ENCODE measurements around the gene DPF3. TPM values are rescaled to one million over a fixed set of nuclear protein-coding genes. Genes with fewer than 3 reads are reported as not detected.

The DPF3 gene
- total and polyA plus RNA-seq, 11 donors, result 13.5 to 53.8 (median 37.0) TPM

DNA sequence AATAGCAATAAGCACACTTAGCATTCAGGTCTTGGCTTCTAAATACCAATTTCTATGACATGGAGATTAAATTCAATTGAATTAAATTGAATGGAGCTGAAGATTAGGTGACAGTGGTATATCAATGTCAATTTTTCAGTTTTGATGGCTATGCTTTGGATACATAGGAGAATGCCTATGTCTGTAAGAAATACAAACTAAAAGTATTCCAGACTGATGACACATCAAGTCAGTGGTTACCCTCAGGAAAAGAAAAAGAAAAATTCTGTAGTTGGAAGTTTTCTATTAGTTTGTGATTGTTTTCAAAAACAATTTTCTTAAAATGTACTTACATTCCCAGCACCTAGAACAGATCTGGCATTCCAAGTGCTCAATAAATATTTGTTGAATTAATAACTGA lies 27.5 kb upstream of the DPF3 start:
- Histone ChIP-seq H3K9me3 (no peaks in the 10 kb centered on the region), H3K4me3 (no peak overlapping the region), H3K27me3 (no peaks in the 10 kb centered on the region), H3K27ac (no peak overlapping the region), H3K4me1 (peaks cover 0 to 11% (median 0%) of the 10 kb centered on the region in 12 donors), H3K36me3 (no peaks in the 10 kb centered on the region)
- intact Hi-C loops (cut with DNase I), result no loop called here
- TF ChIP-seq, protein P1, sequence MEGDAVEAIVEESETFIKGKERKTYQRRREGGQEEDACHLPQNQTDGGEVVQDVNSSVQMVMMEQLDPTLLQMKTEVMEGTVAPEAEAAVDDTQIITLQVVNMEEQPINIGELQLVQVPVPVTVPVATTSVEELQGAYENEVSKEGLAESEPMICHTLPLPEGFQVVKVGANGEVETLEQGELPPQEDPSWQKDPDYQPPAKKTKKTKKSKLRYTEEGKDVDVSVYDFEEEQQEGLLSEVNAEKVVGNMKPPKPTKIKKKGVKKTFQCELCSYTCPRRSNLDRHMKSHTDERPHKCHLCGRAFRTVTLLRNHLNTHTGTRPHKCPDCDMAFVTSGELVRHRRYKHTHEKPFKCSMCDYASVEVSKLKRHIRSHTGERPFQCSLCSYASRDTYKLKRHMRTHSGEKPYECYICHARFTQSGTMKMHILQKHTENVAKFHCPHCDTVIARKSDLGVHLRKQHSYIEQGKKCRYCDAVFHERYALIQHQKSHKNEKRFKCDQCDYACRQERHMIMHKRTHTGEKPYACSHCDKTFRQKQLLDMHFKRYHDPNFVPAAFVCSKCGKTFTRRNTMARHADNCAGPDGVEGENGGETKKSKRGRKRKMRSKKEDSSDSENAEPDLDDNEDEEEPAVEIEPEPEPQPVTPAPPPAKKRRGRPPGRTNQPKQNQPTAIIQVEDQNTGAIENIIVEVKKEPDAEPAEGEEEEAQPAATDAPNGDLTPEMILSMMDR (IDR thresholded peaks at IDR 0.05), result no peak
- no peak for TF ChIP-seq POLR2A (IDR thresholded peaks at IDR 0.05)
- DNase-seq, result no peak
- no peak for ATAC-seq

DNA sequence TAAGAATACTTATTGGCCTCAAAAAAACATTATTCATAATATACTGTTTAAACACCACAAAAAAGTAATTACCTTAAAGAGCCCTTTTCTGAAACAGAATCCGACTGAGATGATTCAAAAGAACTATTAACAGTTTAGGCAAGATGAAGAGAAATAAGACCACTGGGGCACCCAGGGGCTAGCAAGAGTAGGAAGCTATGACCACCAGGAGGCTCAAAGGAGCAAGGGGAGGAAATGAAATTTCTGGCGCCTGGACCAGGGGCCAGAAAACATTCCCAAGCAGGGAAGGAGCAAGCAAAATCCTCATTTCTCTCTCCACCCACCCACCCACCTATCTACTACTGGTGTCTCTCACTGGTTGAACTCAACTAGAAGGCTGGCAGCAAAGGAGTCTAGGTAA lies 26.1 kb upstream of the DPF3 start:
- Histone ChIP-seq H3K4me3 (no peak overlapping the region), H3K36me3 (no peaks in the 10 kb centered on the region), H3K27ac (no peak overlapping the region), H3K9me3 (no peaks in the 10 kb centered on the region), H3K4me1 (peaks cover 0 to 8% (median 0%) of the 10 kb centered on the region in 12 donors), H3K27me3 (no peaks in the 10 kb centered on the region)
- 71 to 87% (median 82%) methylated on average over 2 of the region's 2 CpGs for WGBS, 4 donors
- TF ChIP-seq POLR2A (IDR thresholded peaks at IDR 0.05), result no peak
- TF ChIP-seq, protein P1 (IDR thresholded peaks at IDR 0.05), result no peak
- intact Hi-C loops (cut with DNase I), result no loop called here
- DNase-seq (no peak), ATAC-seq (no peak)

DNA sequence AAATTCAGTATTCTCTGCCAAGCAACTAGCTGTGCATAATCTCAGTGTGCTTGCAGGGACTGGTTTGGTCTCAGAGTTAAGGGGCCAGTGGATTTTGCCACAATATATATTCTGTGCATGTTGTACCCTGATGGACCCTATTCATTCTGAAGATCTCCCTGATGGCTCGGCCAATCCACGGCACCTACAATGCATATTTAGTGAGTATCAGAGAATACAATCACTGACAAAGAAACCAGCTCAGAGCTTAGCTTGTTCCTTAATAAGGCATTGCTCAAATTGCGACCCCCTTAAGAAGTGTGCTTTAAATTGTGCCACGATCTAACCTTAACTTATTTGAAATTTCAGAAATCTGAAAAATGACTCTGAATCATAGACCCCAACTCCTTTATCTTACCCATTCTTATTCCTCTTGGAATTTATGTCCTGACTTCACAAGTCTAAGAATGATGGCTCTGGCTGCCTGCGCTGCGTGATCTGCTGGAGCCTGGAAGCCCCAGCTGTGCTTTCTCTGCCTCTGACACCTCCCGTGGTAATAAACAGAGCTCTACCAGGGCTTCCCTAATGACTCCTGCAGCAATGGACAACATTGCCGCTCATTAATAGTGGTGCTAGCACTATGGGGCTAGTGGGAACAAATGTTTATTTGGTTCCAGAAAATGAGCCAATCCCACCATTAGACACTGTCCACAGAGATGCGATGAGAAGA lies 23.3 kb upstream of the DPF3 start:
- ATAC-seq (no peak), DNase-seq (no peak)
- Histone ChIP-seq H3K9me3 (no peaks in the 10 kb centered on the region), H3K36me3 (no peaks in the 10 kb centered on the region), H3K4me3 (no peak overlapping the region), H3K27me3 (no peaks in the 10 kb centered on the region), H3K27ac (no peak overlapping the region), H3K4me1 (no peaks in the 10 kb centered on the region)
- intact Hi-C loops (cut with DNase I), result no loop called here
- WGBS, 4 donors, result 63 to 71% (median 69%) methylated on average over 9 of the region's 9 CpGs
- TF ChIP-seq, protein P1 (IDR thresholded peaks at IDR 0.05), result no peak
- no peak for TF ChIP-seq POLR2A (IDR thresholded peaks at IDR 0.05)

GRCh38 chr14:72916174-72916573 lies 22.3 kb upstream of the DPF3 start:
- no peak overlapping the region for H3K27ac ChIP-seq
- DNase-seq, result no peak
- ATAC-seq, result no peak
- H3K36me3 ChIP-seq, result no peaks in the 10 kb centered on the region
- intact Hi-C loops (cut with DNase I), result no loop called here
- TF ChIP-seq, protein P1 (IDR thresholded peaks at IDR 0.05), result no peak
- no peaks in the 10 kb centered on the region for H3K27me3 ChIP-seq
- 71 to 75% (median 72%) methylated on average over 6 of the region's 6 CpGs for WGBS, 4 donors
- no peak overlapping the region for H3K4me3 ChIP-seq
- no peaks in the 10 kb centered on the region for H3K4me1 ChIP-seq
- no peaks in the 10 kb centered on the region for H3K9me3 ChIP-seq

Measured in heart left ventricle (tissue), 16 donors.